HG03135 (cell line): ENCODE results near the gene NYAP2.

Experiments
- ATAC-seq: cut with Tn5 transposase; IDR thresholded peaks from one replicate; pipeline ENCODE4 v1.9.1; 2021; ENCODE audit warnings: mild to moderate bottlenecking, moderate library complexity; ENCODE audit not compliant: unreplicated experiment

The NYAP2 gene

GRCh38 chr2:225425284-225425683, 25.8 kb downstream of the NYAP2 start:
- no peak for ATAC-seq

- ATAC-seq: no peak
Observed at GRCh38 chr2:225428360-225428759, 28.9 kb downstream of the NYAP2 start.

GRCh38 chr2:225429717-225430116, 30.2 kb downstream of the NYAP2 start:
- no peak for ATAC-seq

- no peak for ATAC-seq
Observed at GRCh38 chr2:225431105-225431863, 31.8 kb downstream of the NYAP2 start.

GRCh38 chr2:225434014-225434413, 34.5 kb downstream of the NYAP2 start:
- ATAC-seq: no peak

- no peak for ATAC-seq
Observed at GRCh38 chr2:225437319-225437718, 37.8 kb downstream of the NYAP2 start.

GRCh38 chr2:225438248-225438647, 38.7 kb downstream of the NYAP2 start:
- ATAC-seq: no peak

GRCh38 chr2:225452677-225453076, 53.2 kb downstream of the NYAP2 start:
- no peak for ATAC-seq

GRCh38 chr2:225454412-225454811, 54.9 kb downstream of the NYAP2 start:
- ATAC-seq: no peak

GRCh38 chr2:225456619-225457260, 57.2 kb downstream of the NYAP2 start:
- no peak for ATAC-seq

- ATAC-seq: no peak
Observed at GRCh38 chr2:225457482-225457881, 58.0 kb downstream of the NYAP2 start.

- peak; percentile 74 for ATAC-seq
Observed at GRCh38 chr2:225458431-225459117, 59.1 kb downstream of the NYAP2 start.

- ATAC-seq: no peak
Observed at GRCh38 chr2:225462417-225462816, 62.9 kb downstream of the NYAP2 start.

- no peak for ATAC-seq
Observed at GRCh38 chr2:225462945-225463344, 63.4 kb downstream of the NYAP2 start.

- ATAC-seq: no peak
Observed at GRCh38 chr2:225463449-225463848, 63.9 kb downstream of the NYAP2 start.

- ATAC-seq: peak; percentile 86
Observed at GRCh38 chr2:225464346-225465025, 65.0 kb downstream of the NYAP2 start.

GRCh38 chr2:225465827-225466226, 66.3 kb downstream of the NYAP2 start:
- no peak for ATAC-seq

- no peak for ATAC-seq
Observed at GRCh38 chr2:225466891-225467604, 67.5 kb downstream of the NYAP2 start.

- no peak for ATAC-seq
Observed at GRCh38 chr2:225468131-225468530, 68.6 kb downstream of the NYAP2 start.

GRCh38 chr2:225471039-225471438, 71.5 kb downstream of the NYAP2 start:
- no peak for ATAC-seq

GRCh38 chr2:225471482-225471881, 72.0 kb downstream of the NYAP2 start:
- no peak for ATAC-seq
